Astrocyte (in vitro differentiated cells and primary cell): ENCODE measurements around the gene COL5A1. TPM values are rescaled to one million over a fixed set of nuclear protein-coding genes. Genes with fewer than 3 reads are reported as not detected.
A peak's percentile ranks its signal among the peaks of the same experiment; 100 is the strongest.

Source experiments
- DNase-seq: peaks from one replicate; pipeline ENCODE4 v3.0.0-alpha.2; 2010; ENCODE audit warnings: low read depth
- FAIRE-seq: peaks from 2 replicates; lab custom pipeline; 2011; peaks lifted over from hg19 to GRCh38; lab: Jason Lieb, UNC
- H2AFZ ChIP-seq: 2 replicates; pipeline ENCODE4 v1.6.0; 2012; ENCODE audit warnings: low read depth, low read length, inconsistent platforms
- H3K27ac ChIP-seq: 2 replicates; pipeline ENCODE4 v1.5.1; 2011; ENCODE audit warnings: low read depth, low read length, inconsistent platforms
- H3K27me3 ChIP-seq: 2 replicates; pipeline ENCODE4 v1.6.0; 2011; ENCODE audit warnings: low read length, inconsistent platforms; ENCODE audit not compliant: insufficient read depth
- H3K36me3 ChIP-seq: 2 replicates; pipeline ENCODE4 v1.5.1; 2011; ENCODE audit warnings: low read length, inconsistent platforms; ENCODE audit not compliant: insufficient read depth
- H3K4me1 ChIP-seq: 2 replicates; pipeline ENCODE4 v1.5.1; 2011; ENCODE audit warnings: low read length, inconsistent platforms; ENCODE audit not compliant: insufficient read depth
- H3K4me2 ChIP-seq: 2 replicates; pipeline ENCODE4 v1.6.0; 2012; ENCODE audit warnings: low read length, inconsistent platforms
- H3K4me3 ChIP-seq: 2 replicates; pipeline ENCODE4 v1.5.1; 2011; ENCODE audit warnings: low read depth, mild to moderate bottlenecking, low read length, inconsistent platforms; ENCODE audit not compliant: insufficient read depth
- H3K79me2 ChIP-seq: 2 replicates; pipeline ENCODE4 v1.6.0; 2012; ENCODE audit warnings: mild to moderate bottlenecking, low read length, inconsistent platforms; ENCODE audit not compliant: insufficient read depth
- H3K9ac ChIP-seq: 2 replicates; pipeline ENCODE4 v1.6.0; 2012; ENCODE audit warnings: mild to moderate bottlenecking, low read length, inconsistent platforms
- H3K9me3 ChIP-seq: 2 replicates; pipeline ENCODE4 v1.5.1; 2012; ENCODE audit warnings: low read depth, mild to moderate bottlenecking, low read length, inconsistent platforms; ENCODE audit not compliant: insufficient read depth
- H4K20me1 ChIP-seq: 2 replicates; pipeline ENCODE4 v1.6.0; 2012; ENCODE audit warnings: low read length, inconsistent platforms; ENCODE audit not compliant: insufficient read depth
- H3K27ac Mint-ChIP-seq: one replicate; pipeline ENCODE4 v1.8.0; 2021; ENCODE audit warnings: mild to moderate bottlenecking, mixed read lengths; ENCODE audit not compliant: unreplicated experiment
- H3K27me3 Mint-ChIP-seq: one replicate; pipeline ENCODE4 v1.8.0; 2021; ENCODE audit warnings: low read depth, mixed read lengths; ENCODE audit not compliant: unreplicated experiment
- H3K36me3 Mint-ChIP-seq: one replicate; pipeline ENCODE4 v1.8.0; 2021; ENCODE audit warnings: low read depth, mixed read lengths; ENCODE audit not compliant: unreplicated experiment
- H3K4me1 Mint-ChIP-seq: one replicate; pipeline ENCODE4 v1.8.0; 2021; ENCODE audit warnings: low read depth, mixed read lengths; ENCODE audit not compliant: unreplicated experiment
- H3K4me3 Mint-ChIP-seq: one replicate; pipeline ENCODE4 v1.8.0; 2021; ENCODE audit warnings: mild to moderate bottlenecking, moderate library complexity, mixed read lengths; ENCODE audit not compliant: unreplicated experiment
- H3K9me3 Mint-ChIP-seq: one replicate; pipeline ENCODE4 v1.8.0; 2021; ENCODE audit warnings: mild to moderate bottlenecking, mixed read lengths; ENCODE audit not compliant: unreplicated experiment
- CTCF ChIP-seq: IDR thresholded peaks from 2 replicates; pipeline ENCODE4 v1.5.1; 2011; ENCODE audit warnings: low read depth, mild to moderate bottlenecking, inconsistent platforms, low read length, moderate library complexity; ENCODE audit not compliant: insufficient read depth
- EZH2 ChIP-seq: IDR thresholded peaks from 2 replicates; pipeline ENCODE4 v1.6.1; 2012; ENCODE audit warnings: mild to moderate bottlenecking, low read length, inconsistent platforms; ENCODE audit not compliant: insufficient read depth
- total RNA-seq: library from RNA; stranded (reverse); gene quantifications from 2 replicates; pipeline ENCODE4 v1.2.1, GENCODE V29; 2021

Gene COL5A1
- total RNA-seq, 1 donor from 2014 or later, result 1,055 TPM

DNA sequence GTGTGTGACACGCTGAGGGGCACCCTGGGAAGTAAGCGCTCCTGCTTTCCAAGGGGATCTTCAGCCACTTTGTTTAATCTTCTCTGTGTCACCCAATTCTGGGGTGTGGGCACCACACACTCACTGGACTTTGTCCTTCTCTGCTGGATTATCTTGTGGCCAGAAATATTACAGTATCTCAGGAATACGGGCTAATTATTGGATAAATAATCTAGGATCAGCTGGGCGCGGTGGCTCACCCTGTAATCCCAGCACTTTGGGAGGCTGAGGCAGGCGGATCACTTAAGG, 50.9 kb downstream of the COL5A1 start:
- FAIRE-seq (no peak), DNase-seq (no peak)
- Histone ChIP-seq H2AFZ (no peak overlapping the region), H3K27ac (no peak overlapping the region), H4K20me1 (peaks cover 99% of the 10 kb centered on the region), H3K79me2 (peaks cover 96% of the 10 kb centered on the region), H3K4me2 (no peak overlapping the region), H3K4me3 (no peak overlapping the region), H3K36me3 (peaks cover 34% of the 10 kb centered on the region), H3K9ac (no peak overlapping the region), H3K4me1 (peaks cover 23% of the 10 kb centered on the region), H3K27me3 (no peaks in the 10 kb centered on the region), H3K9me3 (no peaks in the 10 kb centered on the region)
- Mint-ChIP-seq H3K4me3 (peak overlapping the region; percentile 54), H3K9me3 (no peaks in the 10 kb centered on the region), H3K27me3 (no peaks in the 10 kb centered on the region), H3K4me1 (peaks cover 29% of the 10 kb centered on the region), H3K27ac (peak overlapping the region; percentile 53), H3K36me3 (peaks cover 37% of the 10 kb centered on the region)
- TF ChIP-seq EZH2 (no peak), CTCF (no peak)

DNA sequence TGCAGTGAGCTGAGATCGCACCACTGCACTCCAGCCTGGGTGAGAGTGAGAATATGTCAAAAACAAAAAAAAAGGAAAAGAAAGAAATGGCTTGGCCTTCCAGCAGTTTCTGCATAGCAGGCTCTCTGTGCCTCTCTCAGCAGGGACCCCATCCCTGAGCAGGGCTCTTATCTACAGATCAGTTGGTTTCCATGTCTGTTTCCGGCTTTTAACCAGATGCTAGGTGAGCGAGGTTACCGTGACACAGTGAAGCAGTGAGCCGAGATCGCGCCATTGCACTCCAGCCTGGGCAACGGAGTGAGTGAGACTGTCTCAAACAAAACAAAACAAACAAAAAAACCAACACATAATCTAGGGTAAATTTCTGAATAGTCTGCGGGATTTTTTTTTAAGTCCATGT, 51.4 kb downstream of the COL5A1 start:
- TF ChIP-seq EZH2, result no peak
- no peak for TF ChIP-seq CTCF
- Mint-ChIP-seq H3K9me3 (no peaks in the 10 kb centered on the region), H3K36me3 (peaks cover 37% of the 10 kb centered on the region), H3K27me3 (no peaks in the 10 kb centered on the region), H3K4me3 (peak overlapping the region; percentile 45), H3K27ac (peak overlapping the region; percentile 53), H3K4me1 (peaks cover 32% of the 10 kb centered on the region)
- H3K9ac ChIP-seq, result no peak overlapping the region
- H3K9me3 ChIP-seq, result no peaks in the 10 kb centered on the region
- H3K4me3 ChIP-seq, result no peak overlapping the region
- no peak overlapping the region for H3K4me2 ChIP-seq
- H3K27me3 ChIP-seq, result no peaks in the 10 kb centered on the region
- H3K27ac ChIP-seq, result no peak overlapping the region
- peaks cover 96% of the 10 kb centered on the region for H3K79me2 ChIP-seq
- DNase-seq (no peak), FAIRE-seq (no peak)
- peaks cover 34% of the 10 kb centered on the region for H3K36me3 ChIP-seq
- peaks cover 23% of the 10 kb centered on the region for H3K4me1 ChIP-seq
- no peak overlapping the region for H2AFZ ChIP-seq
- H4K20me1 ChIP-seq, result peaks cover 99% of the 10 kb centered on the region

DNA sequence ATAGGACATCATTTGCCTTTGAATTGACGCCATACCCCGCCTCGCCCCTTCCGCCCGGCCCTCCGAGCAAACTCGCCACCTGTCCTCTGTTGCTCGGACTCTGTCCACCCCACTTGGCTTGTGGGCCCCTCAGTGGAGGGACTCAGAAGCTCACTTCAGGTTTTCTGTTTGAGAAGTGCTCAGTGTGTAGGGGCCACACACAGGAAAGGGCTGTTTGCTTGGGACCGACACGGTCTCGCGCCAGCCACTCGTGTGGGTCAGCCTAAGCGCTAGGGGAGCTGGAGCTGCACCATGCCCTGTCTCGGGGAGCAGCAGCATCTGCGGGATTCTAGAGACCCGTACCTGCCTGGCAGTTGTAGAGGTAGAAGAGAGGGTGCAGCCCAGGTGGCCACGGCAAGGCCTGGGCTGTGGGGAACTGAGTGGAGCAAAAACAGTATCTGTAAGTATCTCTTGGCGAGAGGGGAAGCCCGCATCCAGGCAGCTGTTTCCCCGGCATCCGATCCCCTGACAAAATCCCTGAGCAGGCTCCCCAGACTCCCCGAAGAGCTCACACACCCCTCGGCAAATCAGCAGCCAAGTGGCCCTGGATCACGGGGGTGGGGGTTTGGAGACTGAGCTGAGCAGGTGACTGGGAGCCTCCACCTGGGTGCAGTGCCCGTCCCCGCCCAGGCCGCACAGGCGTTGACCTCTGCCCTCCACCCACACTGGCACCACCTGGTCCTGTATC, 52.2 kb downstream of the COL5A1 start:
- Histone ChIP-seq H3K9ac (no peak overlapping the region), H3K27ac (no peak overlapping the region), H3K4me2 (no peak overlapping the region), H3K79me2 (peaks cover 96% of the 10 kb centered on the region), H4K20me1 (peaks cover 99% of the 10 kb centered on the region), H3K4me3 (no peak overlapping the region), H3K36me3 (peaks cover 34% of the 10 kb centered on the region), H3K27me3 (no peaks in the 10 kb centered on the region), H3K4me1 (peaks cover 28% of the 10 kb centered on the region), H3K9me3 (no peaks in the 10 kb centered on the region), H2AFZ (no peak overlapping the region)
- Mint-ChIP-seq H3K4me3 (peak overlapping the region; percentile 22), H3K27me3 (no peaks in the 10 kb centered on the region), H3K4me1 (peaks cover 32% of the 10 kb centered on the region), H3K27ac (peak overlapping the region; percentile 53), H3K36me3 (peaks cover 35% of the 10 kb centered on the region), H3K9me3 (no peaks in the 10 kb centered on the region)
- TF ChIP-seq CTCF, result no peak
- TF ChIP-seq EZH2, result no peak
- FAIRE-seq, result no peak
- no peak for DNase-seq
